ENCODE data around the gene SAXO1.

Gene SAXO1, protein sequence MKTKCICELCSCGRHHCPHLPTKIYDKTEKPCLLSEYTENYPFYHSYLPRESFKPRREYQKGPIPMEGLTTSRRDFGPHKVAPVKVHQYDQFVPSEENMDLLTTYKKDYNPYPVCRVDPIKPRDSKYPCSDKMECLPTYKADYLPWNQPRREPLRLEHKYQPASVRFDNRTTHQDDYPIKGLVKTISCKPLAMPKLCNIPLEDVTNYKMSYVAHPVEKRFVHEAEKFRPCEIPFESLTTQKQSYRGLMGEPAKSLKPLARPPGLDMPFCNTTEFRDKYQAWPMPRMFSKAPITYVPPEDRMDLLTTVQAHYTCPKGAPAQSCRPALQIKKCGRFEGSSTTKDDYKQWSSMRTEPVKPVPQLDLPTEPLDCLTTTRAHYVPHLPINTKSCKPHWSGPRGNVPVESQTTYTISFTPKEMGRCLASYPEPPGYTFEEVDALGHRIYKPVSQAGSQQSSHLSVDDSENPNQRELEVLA

DNA sequence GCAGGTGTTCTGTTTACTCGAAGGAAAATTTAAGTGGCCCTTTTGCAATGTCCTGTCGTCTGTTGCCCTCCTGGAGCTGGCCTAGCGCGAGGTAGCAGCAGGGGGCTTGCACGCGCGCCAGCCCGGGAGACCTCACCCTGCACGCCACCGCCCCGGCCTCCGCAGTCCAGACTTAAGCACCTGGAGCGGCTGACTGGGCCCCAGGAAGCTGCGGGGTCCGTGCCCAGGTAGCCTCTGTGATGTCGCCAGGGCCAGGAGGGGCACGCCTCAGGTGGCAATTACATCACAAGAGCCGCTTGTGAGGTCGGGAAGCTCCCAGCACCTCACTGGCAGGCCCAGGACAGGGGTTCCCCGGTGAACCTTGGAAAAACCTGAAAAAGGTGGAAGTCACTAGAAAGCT lies at the start of gene SAXO1:
Gene SAXO1, minus strand, starts transcription at position 195 of the 400 bp plus-strand sequence. CDS start 301 bp downstream, outside the sequence.
- no peak within 1 kb of the TSS for H3K9ac ChIP-seq
- no peaks in the 10 kb centered on the region for H3K27me3 ChIP-seq (ENCODE audit: insufficient read depth, low read depth)
- H2AFZ ChIP-seq (ENCODE audit: low read depth): no peak within 1 kb of the TSS
- H3K36me3 ChIP-seq (ENCODE audit: insufficient read depth): no peaks in the 10 kb centered on the region
- no peak within 1 kb of the TSS for H3K4me2 ChIP-seq
- no peak within 1 kb of the TSS for H3K4me3 ChIP-seq (IDR thresholded peaks at IDR 0.05; ENCODE audit: insufficient read depth, low read depth, low read length)
- no peaks in the 10 kb centered on the region for H3K4me1 ChIP-seq (ENCODE audit: low read depth, poor library complexity, severe bottlenecking)
- H3K27ac ChIP-seq: no peak within 1 kb of the TSS
- no peaks in the 10 kb centered on the region for H4K20me1 ChIP-seq (ENCODE audit: insufficient read depth)
- no peaks in the 10 kb centered on the region for H3K79me2 ChIP-seq (ENCODE audit: insufficient read depth, low read depth)
- TF ChIP-seq, protein P1, sequence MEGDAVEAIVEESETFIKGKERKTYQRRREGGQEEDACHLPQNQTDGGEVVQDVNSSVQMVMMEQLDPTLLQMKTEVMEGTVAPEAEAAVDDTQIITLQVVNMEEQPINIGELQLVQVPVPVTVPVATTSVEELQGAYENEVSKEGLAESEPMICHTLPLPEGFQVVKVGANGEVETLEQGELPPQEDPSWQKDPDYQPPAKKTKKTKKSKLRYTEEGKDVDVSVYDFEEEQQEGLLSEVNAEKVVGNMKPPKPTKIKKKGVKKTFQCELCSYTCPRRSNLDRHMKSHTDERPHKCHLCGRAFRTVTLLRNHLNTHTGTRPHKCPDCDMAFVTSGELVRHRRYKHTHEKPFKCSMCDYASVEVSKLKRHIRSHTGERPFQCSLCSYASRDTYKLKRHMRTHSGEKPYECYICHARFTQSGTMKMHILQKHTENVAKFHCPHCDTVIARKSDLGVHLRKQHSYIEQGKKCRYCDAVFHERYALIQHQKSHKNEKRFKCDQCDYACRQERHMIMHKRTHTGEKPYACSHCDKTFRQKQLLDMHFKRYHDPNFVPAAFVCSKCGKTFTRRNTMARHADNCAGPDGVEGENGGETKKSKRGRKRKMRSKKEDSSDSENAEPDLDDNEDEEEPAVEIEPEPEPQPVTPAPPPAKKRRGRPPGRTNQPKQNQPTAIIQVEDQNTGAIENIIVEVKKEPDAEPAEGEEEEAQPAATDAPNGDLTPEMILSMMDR (conservative IDR thresholded peaks at IDR 0.05; ENCODE audit: low read depth, low read length): no peak

DNA sequence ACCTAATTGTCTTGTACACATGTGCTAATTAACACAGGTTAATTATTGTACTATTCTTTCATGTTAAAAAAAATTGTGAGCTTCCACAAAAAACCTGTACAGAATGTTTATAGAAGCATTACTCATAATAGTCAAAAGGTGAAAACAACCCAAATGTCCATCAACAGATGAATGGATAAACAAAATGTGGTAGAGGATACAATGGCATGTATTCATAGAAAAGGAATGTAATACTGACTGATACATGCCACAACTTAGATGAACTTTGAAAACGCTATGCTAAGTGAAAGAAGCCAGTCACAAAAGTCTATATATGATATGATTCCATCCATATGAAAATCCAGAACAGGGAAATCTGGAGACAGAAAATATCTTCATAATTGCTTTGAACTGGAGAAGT lies 41.8 kb upstream of the SAXO1 start:
- Histone ChIP-seq H3K79me2 (ENCODE audit: insufficient read depth, low read depth) (no peaks in the 10 kb centered on the region), H3K4me1 (ENCODE audit: low read depth, poor library complexity, severe bottlenecking) (no peaks in the 10 kb centered on the region), H2AFZ (ENCODE audit: low read depth) (no peak overlapping the region), H3K27me3 (ENCODE audit: insufficient read depth, low read depth) (no peaks in the 10 kb centered on the region), H3K36me3 (ENCODE audit: insufficient read depth) (peaks cover 2% of the 10 kb centered on the region), H3K27ac (no peak overlapping the region), H3K4me3 (IDR thresholded peaks at IDR 0.05; ENCODE audit: insufficient read depth, low read depth, low read length) (no peak overlapping the region), H3K9ac (no peak overlapping the region), H4K20me1 (ENCODE audit: insufficient read depth) (no peaks in the 10 kb centered on the region), H3K4me2 (no peak overlapping the region)
- TF ChIP-seq, protein P1 (conservative IDR thresholded peaks at IDR 0.05; ENCODE audit: low read depth, low read length): no peak

DNA sequence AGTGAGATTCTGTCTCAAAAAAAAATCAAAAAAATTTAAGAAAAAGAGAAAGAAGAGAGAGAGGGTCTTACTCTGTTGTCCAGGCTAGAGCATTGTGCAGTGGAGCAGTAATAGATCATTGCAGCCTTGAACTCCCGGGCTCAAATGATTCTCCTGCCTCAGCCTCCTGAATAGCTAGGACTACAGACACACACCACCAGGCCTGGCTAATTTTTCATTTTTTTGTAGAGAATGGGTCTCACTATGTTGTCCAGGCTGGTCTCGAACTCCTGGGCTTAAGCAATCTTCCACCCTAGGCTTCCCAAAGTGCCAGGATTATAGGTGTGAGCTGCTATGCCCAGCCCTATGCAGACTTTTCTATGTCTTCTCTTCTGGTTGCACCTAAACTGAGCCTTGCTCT lies 41.2 kb upstream of the SAXO1 start:
- no peaks in the 10 kb centered on the region for H3K79me2 ChIP-seq (ENCODE audit: insufficient read depth, low read depth)
- TF ChIP-seq, protein P1 (conservative IDR thresholded peaks at IDR 0.05; ENCODE audit: low read depth, low read length): no peak
- H3K4me3 ChIP-seq (IDR thresholded peaks at IDR 0.05; ENCODE audit: insufficient read depth, low read depth, low read length): no peak overlapping the region
- H3K9ac ChIP-seq: no peak overlapping the region
- no peaks in the 10 kb centered on the region for H3K4me1 ChIP-seq (ENCODE audit: low read depth, poor library complexity, severe bottlenecking)
- no peaks in the 10 kb centered on the region for H4K20me1 ChIP-seq (ENCODE audit: insufficient read depth)
- peaks cover 2% of the 10 kb centered on the region for H3K36me3 ChIP-seq (ENCODE audit: insufficient read depth)
- no peak overlapping the region for H2AFZ ChIP-seq (ENCODE audit: low read depth)
- H3K4me2 ChIP-seq: no peak overlapping the region
- no peak overlapping the region for H3K27ac ChIP-seq
- no peaks in the 10 kb centered on the region for H3K27me3 ChIP-seq (ENCODE audit: insufficient read depth, low read depth)

DNA sequence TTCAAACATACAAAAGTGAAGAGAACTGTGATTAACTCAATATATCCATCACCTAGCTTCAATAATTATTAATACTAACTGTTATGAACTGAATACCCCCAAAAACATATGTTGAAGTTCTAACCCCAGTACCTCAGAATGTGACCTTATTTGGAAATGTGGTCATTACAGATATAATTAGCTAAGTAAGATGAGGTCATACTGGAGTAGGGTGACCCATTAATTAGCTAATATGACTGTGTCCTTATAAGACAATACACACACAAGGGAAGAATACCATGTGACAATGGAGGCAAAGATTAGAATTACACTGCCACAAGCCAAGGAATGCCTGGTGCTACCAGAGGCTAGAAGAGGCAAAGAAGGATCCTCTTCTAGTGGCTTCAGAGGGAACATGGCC lies 24.0 kb upstream of the SAXO1 start:
- TF ChIP-seq, protein P1 (conservative IDR thresholded peaks at IDR 0.05; ENCODE audit: low read depth, low read length): no peak
- no peak overlapping the region for H2AFZ ChIP-seq (ENCODE audit: low read depth)
- H3K27ac ChIP-seq: no peak overlapping the region
- H3K4me1 ChIP-seq (ENCODE audit: low read depth, poor library complexity, severe bottlenecking): no peaks in the 10 kb centered on the region
- no peaks in the 10 kb centered on the region for H3K27me3 ChIP-seq (ENCODE audit: insufficient read depth, low read depth)
- H3K9ac ChIP-seq: no peak overlapping the region
- H3K79me2 ChIP-seq (ENCODE audit: insufficient read depth, low read depth): no peaks in the 10 kb centered on the region
- H3K36me3 ChIP-seq (ENCODE audit: insufficient read depth): 0 out of 2 replicates have a peak, but pooled peaks cover 4% of the 10 kb centered on the region
- no peak overlapping the region for H3K4me3 ChIP-seq (IDR thresholded peaks at IDR 0.05; ENCODE audit: insufficient read depth, low read depth, low read length)
- no peak overlapping the region for H3K4me2 ChIP-seq
- no peaks in the 10 kb centered on the region for H4K20me1 ChIP-seq (ENCODE audit: insufficient read depth)

All from KMS-11 (cell line).